H1 (cell line): ENCODE results near the gene ATPAF1. TPM values are rescaled to one million over a fixed set of nuclear protein-coding genes. Genes with fewer than 3 reads are reported as not detected.

Experiments used
- CTCF ChIA-PET: fragments of 300-600 bp; sonication (Branson Sonifier 250); formaldehyde crosslinking; loops from one replicate; lab custom pipeline; 2021; ENCODE audit not compliant: partially characterized antibody; lab: Charles Lee
- POLR2A ChIA-PET: fragments of 300-600 bp; sonication (Branson Sonifier 250); formaldehyde crosslinking; loops from one replicate; lab custom pipeline; 2021; ENCODE audit warnings: inconsistent platforms; ENCODE audit not compliant: partially characterized antibody; lab: Charles Lee
- DNase-seq, 2 experiments: peaks; one replicate each; pipeline versions ENCODE4 v3.0.0 to v3.0.0-alpha.2; 2010 to 2022; ENCODE audit warnings: low spot score in 2 of 2, low read depth in 1 of 2, mixed read lengths in 1 of 2
- FAIRE-seq: peaks from 2 replicates; lab custom pipeline; 2011; peaks lifted over from hg19 to GRCh38; lab: Jason Lieb, UNC
- H2AFZ ChIP-seq: 2 replicates; pipeline ENCODE4 v1.8.1; 2012; ENCODE audit warnings: low read length, inconsistent platforms
- H2AK5ac ChIP-seq: 2 replicates; pipeline ENCODE4 v1.6.1; 2013; ENCODE audit warnings: low read depth, low read length
- H2BK120ac ChIP-seq: replicated peaks from 2 replicates; pipeline ENCODE3; 2013; ENCODE audit warnings: low read depth, low read length, inconsistent platforms
- H2BK12ac ChIP-seq: 2 replicates; pipeline ENCODE4 v1.6.1; 2013; ENCODE audit warnings: low read depth, low read length
- H2BK15ac ChIP-seq: 2 replicates; pipeline ENCODE4 v1.6.1; 2013; ENCODE audit warnings: low read length
- H2BK20ac ChIP-seq: 2 replicates; pipeline ENCODE4 v1.6.1; 2013; ENCODE audit warnings: low read length
- H2BK5ac ChIP-seq: 2 replicates; pipeline ENCODE4 v1.6.1; 2013; ENCODE audit warnings: low read depth, low read length
- H3K14ac ChIP-seq: 2 replicates; pipeline ENCODE4 v1.6.1; 2013; ENCODE audit warnings: inconsistent platforms; ENCODE audit not compliant: insufficient read length
- H3K18ac ChIP-seq: 2 replicates; pipeline ENCODE4 v1.6.1; 2013; ENCODE audit warnings: low read length; ENCODE audit errors: extremely low read depth
- H3K23ac ChIP-seq: 2 replicates; pipeline ENCODE4 v1.6.1; 2013; ENCODE audit warnings: inconsistent platforms; ENCODE audit not compliant: insufficient read length
- H3K23me2 ChIP-seq: 2 replicates; pipeline ENCODE4 v1.6.1; 2013; ENCODE audit warnings: low read depth, low read length
- H3K27ac ChIP-seq: 2 replicates; pipeline ENCODE4 v1.6.1; 2011; ENCODE audit warnings: low read depth, low read length, inconsistent platforms
- H3K27me3 ChIP-seq, 4 experiments: replicated peaks in 1 of 4; 1 replicate in 1 of 4; 2 replicates in 3 of 4; pipeline versions ENCODE4 v1.6.1 to v1.8.1; 2011 to 2013; ENCODE audit warnings: low read length in 3 of 4, mild to moderate bottlenecking in 3 of 4, inconsistent platforms in 2 of 4, mixed read lengths in 2 of 4, moderate library complexity in 1 of 4; ENCODE audit not compliant: control insufficient read depth in 3 of 4, insufficient read depth in 3 of 4; ENCODE audit errors: extremely low read depth in 1 of 4
- H3K36me3 ChIP-seq, 4 experiments: 2 replicates each; pipeline versions ENCODE4 v1.6.1 to v1.8.1; 2011 to 2013; ENCODE audit warnings: mild to moderate bottlenecking in 4 of 4, low read length in 3 of 4, moderate library complexity in 2 of 4, control low read depth in 1 of 4, inconsistent platforms in 1 of 4; ENCODE audit not compliant: insufficient read depth in 4 of 4, control insufficient read depth in 2 of 4
- H3K4ac ChIP-seq: replicated peaks from 2 replicates; pipeline ENCODE3; 2013; ENCODE audit warnings: low read length, low read depth, mixed read lengths, inconsistent platforms; ENCODE audit not compliant: insufficient read length
- H3K4me1 ChIP-seq, 4 experiments: replicated peaks in 1 of 4; 1 replicate in 1 of 4; 2 replicates in 3 of 4; pipeline versions ENCODE4 v1.6.1 to v1.8.1; 2011 to 2013; ENCODE audit warnings: low read length in 3 of 4, inconsistent platforms in 2 of 4, mixed read lengths in 1 of 4; ENCODE audit not compliant: insufficient read depth in 4 of 4, control insufficient read depth in 3 of 4
- H3K4me2 ChIP-seq, 2 experiments: 2 replicates each; pipeline versions ENCODE4 v1.6.1 to v1.8.1; 2011 to 2013; ENCODE audit warnings: low read depth in 2 of 2, low read length in 2 of 2, control low read depth in 1 of 2, inconsistent platforms in 1 of 2, mild to moderate bottlenecking in 1 of 2; ENCODE audit not compliant: insufficient read depth in 1 of 2
- H3K4me3 ChIP-seq, 4 experiments: fragments of 200-600, 300-600 bp in 1 of 4; sonication (generic), shearing (Covaris generic), sonication (Bioruptor Twin) in 1 of 4; 2 replicates each; pipeline versions ENCODE4 v1.5.1 to v1.8.1; 2011 to 2016; ENCODE audit warnings: low read length in 4 of 4, low read depth in 3 of 4, control low read depth in 2 of 4, inconsistent platforms in 2 of 4, mild to moderate bottlenecking in 2 of 4, mixed read lengths in 1 of 4, moderate library complexity in 1 of 4; ENCODE audit not compliant: insufficient read depth in 2 of 4; ENCODE audit errors: extremely low read depth in 1 of 4
- H3K56ac ChIP-seq: replicated peaks from 2 replicates; pipeline ENCODE3; 2013; ENCODE audit warnings: low read depth, mild to moderate bottlenecking, mixed read lengths, low read length, inconsistent platforms; ENCODE audit not compliant: insufficient read length
- H3K79me1 ChIP-seq: 2 replicates; pipeline ENCODE4 v1.6.1; 2013; ENCODE audit warnings: low read depth, low read length, control low read depth
- H3K79me2 ChIP-seq, 2 experiments: 2 replicates each; pipeline versions ENCODE4 v1.6.1 to v1.8.1; 2012 to 2013; ENCODE audit warnings: low read length in 2 of 2, mild to moderate bottlenecking in 2 of 2, inconsistent platforms in 1 of 2; ENCODE audit not compliant: insufficient read depth in 2 of 2, control insufficient read depth in 1 of 2
- H3K9ac ChIP-seq, 4 experiments: replicated peaks in 1 of 4; 1 replicate in 1 of 4; 2 replicates in 3 of 4; pipeline versions ENCODE4 v1.6.1 to v1.8.1; 2011 to 2013; ENCODE audit warnings: low read depth in 3 of 4, low read length in 3 of 4, control low read depth in 2 of 4, mild to moderate bottlenecking in 2 of 4, moderate library complexity in 2 of 4, inconsistent platforms in 1 of 4; ENCODE audit errors: extremely low read depth in 1 of 4
- H3K9me3 ChIP-seq, 2 experiments: 2 replicates each; pipeline versions ENCODE4 v1.6.1 to v1.8.1; 2012 to 2013; ENCODE audit warnings: mild to moderate bottlenecking in 2 of 2, moderate library complexity in 2 of 2, control low read depth in 1 of 2, inconsistent platforms in 1 of 2, low read depth in 1 of 2, low read length in 1 of 2, mixed read lengths in 1 of 2; ENCODE audit not compliant: insufficient read depth in 2 of 2
- H4K20me1 ChIP-seq, 2 experiments: replicated peaks in 1 of 2; 2 replicates each; pipeline versions ENCODE3 to v1.8.1; 2011 to 2013; ENCODE audit warnings: inconsistent platforms in 2 of 2, low read length in 2 of 2, mild to moderate bottlenecking in 1 of 2; ENCODE audit not compliant: insufficient read depth in 2 of 2, control insufficient read depth in 1 of 2
- H4K5ac ChIP-seq: 2 replicates; pipeline ENCODE4 v1.6.1; 2013; ENCODE audit warnings: low read length, low read depth, mixed read lengths, inconsistent platforms; ENCODE audit not compliant: insufficient read length
- H4K8ac ChIP-seq: 2 replicates; pipeline ENCODE4 v1.8.0; 2013; ENCODE audit warnings: mild to moderate bottlenecking, moderate library complexity, low read length, inconsistent platforms; ENCODE audit not compliant: insufficient read depth; ENCODE audit errors: extremely low read depth
- H4K91ac ChIP-seq: replicated peaks from 2 replicates; pipeline ENCODE3; 2013; ENCODE audit warnings: low read length, mixed read lengths, inconsistent platforms; ENCODE audit not compliant: insufficient read length
- KDM1A ChIP-seq: fragments of 200-600, 300-600 bp; sonication (generic); IDR thresholded peaks from 2 replicates; pipeline ENCODE4 v1.7.1; 2016; ENCODE audit warnings: mild to moderate bottlenecking, low read length, borderline replicate concordance
- TCF12 ChIP-seq: IDR thresholded peaks from 2 replicates; pipeline ENCODE4 v1.6.1; 2011; ENCODE audit warnings: low read depth, mild to moderate bottlenecking, low read length
- WGBS, 2 experiments: shearing (Covaris generic) in 1 of 2; methylation state at CpG; one replicate each; pipeline versions ENCODE4 v1.1.6 to v1.1.7; 2013 to 2015; ENCODE audit warnings: low lambda C conversion rate in 2 of 2, mixed read lengths in 2 of 2, inconsistent platforms in 1 of 2, low coverage in 1 of 2, missing lambda C conversion rate in 1 of 2; ENCODE audit not compliant: insufficient replicate concordance in 2 of 2, insufficient coverage in 1 of 2, insufficient read length in 1 of 2; ENCODE audit errors: extremely low coverage in 1 of 2, missing lambda C conversion rate in 1 of 2; 5-methylcytosine and 5-hydroxymethylcytosine counted together
- polyA plus RNA-seq, 7 experiments: library from polyadenylated mRNA; depleted of rRNA in 3 of 7; stranded (reverse) in 5 of 7; unstranded in 2 of 7; fragments of >200 nt in 5 of 7; fragments of 200-250 nt in 2 of 7; gene quantifications; 1 replicate in 5 of 7; 2 replicates in 1 of 7; 4 replicates in 1 of 7; pipeline versions ENCODE4 v1.2.1 to v1.2.3, GENCODE V29; 2011 to 2013; ENCODE audit warnings: missing spikeins in 2 of 7, mixed read lengths in 2 of 7
- total RNA-seq: library from RNA; stranded (reverse); fragmentation: NEBNext Ultra II Directional; extraction: Animal tissue kit (Norgen Biotek cat#: 25700); gene quantifications from 2 replicates; pipeline ENCODE4 v1.2.1, GENCODE V29; 2021

The ATPAF1 gene
- total and polyA plus RNA-seq, 2 of the 8 experiments (the other 6 are each of a cell fraction or from before 2014, with no cell fraction given): 46.7 to 55.9 TPM

- no peak overlapping the region for H2AFZ ChIP-seq
- no peak for TF ChIP-seq KDM1A
- TF ChIP-seq TCF12: no peak
- H3K23me2 ChIP-seq: no peaks in the 10 kb centered on the region
- H4K20me1 ChIP-seq: no peaks in the 10 kb centered on the region
- no peaks in the 10 kb centered on the region for H3K79me2 ChIP-seq
- H4K5ac ChIP-seq: no peak overlapping the region
- ChIA-PET POLR2A (interaction anchor here (0.9 to 1.1 kb wide), 3 partner anchors 9 to 52 kb away, joined by 3 to 4 read pairs (median 4); no protein-coding TSS in a partner anchor), CTCF (interaction anchor here (0.9 to 2.5 kb wide), 5 partner anchors 9 to 117 kb away, joined by 3 to 11 read pairs (median 3); no protein-coding TSS in a partner anchor)
- no peak overlapping the region for H3K18ac ChIP-seq
- no peak overlapping the region for H3K4me2 ChIP-seq
- no peak overlapping the region for H2BK120ac ChIP-seq
- no peak overlapping the region for H2BK20ac ChIP-seq
- H2BK5ac ChIP-seq: no peak overlapping the region
- H3K4me3 ChIP-seq: no peak overlapping the region
- no peak overlapping the region for H3K23ac ChIP-seq
- no peak overlapping the region for H2BK15ac ChIP-seq
- 79% methylated on average over 2 of the region's 2 CpGs; no CpG with 5 or more reads in 1 of the 2 experiments for WGBS, 2 experiments
- no peak overlapping the region for H3K9ac ChIP-seq
- H2BK12ac ChIP-seq: no peak overlapping the region
- DNase-seq: no peak
- H3K36me3 ChIP-seq: peaks cover 0 to 38% (median 12%) of the 10 kb centered on the region in 4 experiments; a peak in 6 of 8 replicates
- H4K91ac ChIP-seq: no peak overlapping the region
- H4K8ac ChIP-seq: no peak overlapping the region
- FAIRE-seq: no peak
- no peak overlapping the region for H2AK5ac ChIP-seq
- H3K56ac ChIP-seq: no peak overlapping the region
- H3K4ac ChIP-seq: no peak overlapping the region
- H3K14ac ChIP-seq: no peak overlapping the region
- H3K9me3 ChIP-seq: no peaks in the 10 kb centered on the region
- no peak overlapping the region for H3K27ac ChIP-seq
- H3K4me1 ChIP-seq: no peaks in the 10 kb centered on the region
- H3K27me3 ChIP-seq: no peaks in the 10 kb centered on the region
- H3K79me1 ChIP-seq: no peaks in the 10 kb centered on the region
Observed at GRCh38 chr1:46649764-46650163, 18.4 kb downstream of the ATPAF1 start.
